OCI-LY7 (cell line): ENCODE data around the gene ARRB2. TPM values are rescaled to one million over a fixed set of nuclear protein-coding genes. Genes with fewer than 3 reads are reported as not detected.
"Not testable (repeated sequence)": the region's sequence is repeated elsewhere in the genome, so short reads cannot be mapped to it uniquely, and the experiment has no call there.

Experiments used
- BruUV-seq: library from RNA; stranded (reverse); fragments of 400-500 nt; replicated peaks from 2 replicates; lab custom pipeline; 2021; lab: Mats Ljungman, UMichigan
- CTCF ChIA-PET: fragments of 300-600 bp; sonication (Branson Sonifier 250); formaldehyde crosslinking; loops from one replicate; lab custom pipeline; 2022; ENCODE audit warnings: antibody characterized with exemption; ENCODE audit not compliant: unreplicated experiment; lab: Charles Lee
- POLR2A ChIA-PET: fragments of 300-600 bp; sonication (Branson Sonifier 250); formaldehyde crosslinking; loops from one replicate; lab custom pipeline; 2022; ENCODE audit warnings: antibody characterized with exemption; lab: Charles Lee
- DNase-seq: peaks from one replicate; pipeline ENCODE4 v3.0.0-alpha.2; 2015; ENCODE audit warnings: low spot score
- H2AFZ ChIP-seq: fragments of 200-600 bp; sonication (generic), shearing (Covaris generic); 2 replicates; pipeline ENCODE4 v1.6.1; 2014; ENCODE audit warnings: mild to moderate bottlenecking, antibody characterized with exemption, low read length, moderate library complexity
- H3K27ac ChIP-seq: fragments of 200-600 bp; sonication (generic); 2 replicates; pipeline ENCODE4 v1.5.1; 2014; ENCODE audit warnings: mixed run types, low read depth, mild to moderate bottlenecking, moderate library complexity, low read length, inconsistent platforms; ENCODE audit not compliant: poor library complexity, severe bottlenecking
- H3K36me3 ChIP-seq: fragments of 200-600 bp; sonication (generic); 2 replicates; pipeline ENCODE4 v1.6.1; 2014; ENCODE audit warnings: mild to moderate bottlenecking, antibody characterized with exemption, low read length, moderate library complexity, mixed read lengths; ENCODE audit not compliant: insufficient read depth
- H3K4me1 ChIP-seq: fragments of 200-600 bp; sonication (generic); 2 replicates; pipeline ENCODE4 v1.5.1; 2014; ENCODE audit warnings: mild to moderate bottlenecking, low read length; ENCODE audit not compliant: insufficient read depth, poor library complexity, severe bottlenecking
- H3K4me2 ChIP-seq: fragments of 200-600 bp; sonication (generic); 2 replicates; pipeline ENCODE4 v1.6.1; 2014; ENCODE audit warnings: mild to moderate bottlenecking, low read length
- H3K4me3 ChIP-seq: fragments of 200-600 bp; sonication (generic); 2 replicates; pipeline ENCODE4 v1.5.1; 2014; ENCODE audit warnings: mild to moderate bottlenecking, low read depth, low read length; ENCODE audit not compliant: poor library complexity, severe bottlenecking
- H3K79me2 ChIP-seq: fragments of 200-600 bp; sonication (generic); 2 replicates; pipeline ENCODE4 v1.6.1; 2016; ENCODE audit warnings: low read depth, mild to moderate bottlenecking, low read length, moderate library complexity, mixed read lengths; ENCODE audit not compliant: insufficient read depth
- H3K9me2 ChIP-seq: fragments of 200-600 bp; sonication (generic); 2 replicates; pipeline ENCODE4 v1.6.1; 2016; ENCODE audit warnings: mild to moderate bottlenecking, low read length, mixed read lengths; ENCODE audit not compliant: insufficient read depth
- H3K9me3 ChIP-seq: fragments of 200-600 bp; sonication (generic); 2 replicates; pipeline ENCODE4 v1.6.1; 2014; ENCODE audit warnings: mild to moderate bottlenecking, mixed run types, low read length, mixed read lengths
- H4K20me1 ChIP-seq: fragments of 200-600 bp; sonication (generic); 2 replicates; pipeline ENCODE4 v1.6.1; 2014; ENCODE audit warnings: mild to moderate bottlenecking, antibody characterized with exemption, low read length, moderate library complexity, mixed read lengths; ENCODE audit not compliant: insufficient read depth
- EZH2phosphoT487 ChIP-seq: fragments of 200-600 bp; sonication (generic); IDR thresholded peaks from 2 replicates; pipeline ENCODE4 v1.6.1; 2018; ENCODE audit warnings: low read depth, borderline replicate concordance, mild to moderate bottlenecking, mixed run types, antibody characterized with exemption, low read length, moderate library complexity, mixed read lengths
- intact Hi-C: fragments of 100-400 bp; cut with micrococcal nuclease; formaldehyde crosslinking; loops from one replicate; pipeline ENCODE4 v1.10.0; 2022; ENCODE audit not compliant: unreplicated experiment
- total RNA-seq, 2 experiments: library from RNA; depleted of rRNA in 1 of 2; stranded (reverse); fragments of >200 nt in 1 of 2; shearing (Covaris generic) in 1 of 2; gene quantifications; 2 replicates each; pipeline ENCODE4 v1.2.3, GENCODE V29; 2014 to 2022
- TF ChIP-seq, protein P1 (sequence below): fragments of 200-600 bp; sonication (generic); conservative IDR thresholded peaks from 2 replicates; pipeline ENCODE4 v1.5.1; 2014; ENCODE audit warnings: mild to moderate bottlenecking, antibody characterized with exemption, low read length, moderate library complexity, mixed read lengths

The ARRB2 gene
- total RNA-seq, 2 experiments from 2014 or later = 56.7 to 84.9 TPM

DNA sequence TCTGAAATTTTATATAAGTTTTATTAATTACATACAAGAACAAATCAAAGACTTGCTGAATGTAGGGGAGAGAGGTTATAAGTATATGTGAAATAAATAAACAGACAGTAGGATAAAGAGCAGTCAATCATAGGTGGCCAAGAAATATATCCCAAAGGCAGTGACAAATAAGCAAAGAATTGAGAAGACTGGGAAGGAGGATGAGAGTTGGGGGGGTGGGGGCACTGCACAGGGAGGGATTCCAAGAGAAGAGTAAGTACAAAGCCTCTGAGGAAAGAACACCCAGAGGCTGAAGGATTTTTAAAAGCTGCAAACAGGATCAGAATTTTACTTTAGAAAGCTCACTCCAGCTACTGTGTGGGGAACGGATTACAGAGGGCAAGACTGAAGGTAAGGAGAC is 9.3 kb upstream of the ARRB2 start:
- intact Hi-C loops = loop anchor here (10.0 kb wide), 1 partner anchor 136 kb away; the partner anchor contains the start of gene GGT6
- Histone ChIP-seq H3K4me2 (peak overlapping the region; percentile 88; the same call in 1 of the 2 replicates), H3K36me3 (peaks cover 45% of the 10 kb centered on the region), H4K20me1 (peaks cover 12% of the 10 kb centered on the region), H3K4me3 (no peak overlapping the region), H2AFZ (no peak overlapping the region), H3K9me2 (no peaks in the 10 kb centered on the region), H3K4me1 (peaks cover 30% of the 10 kb centered on the region), H3K9me3 (no peaks in the 10 kb centered on the region), H3K79me2 (peaks cover 86% of the 10 kb centered on the region), H3K27ac (no peak overlapping the region)
- no peak for TF ChIP-seq EZH2phosphoT487
- TF ChIP-seq, protein P1, sequence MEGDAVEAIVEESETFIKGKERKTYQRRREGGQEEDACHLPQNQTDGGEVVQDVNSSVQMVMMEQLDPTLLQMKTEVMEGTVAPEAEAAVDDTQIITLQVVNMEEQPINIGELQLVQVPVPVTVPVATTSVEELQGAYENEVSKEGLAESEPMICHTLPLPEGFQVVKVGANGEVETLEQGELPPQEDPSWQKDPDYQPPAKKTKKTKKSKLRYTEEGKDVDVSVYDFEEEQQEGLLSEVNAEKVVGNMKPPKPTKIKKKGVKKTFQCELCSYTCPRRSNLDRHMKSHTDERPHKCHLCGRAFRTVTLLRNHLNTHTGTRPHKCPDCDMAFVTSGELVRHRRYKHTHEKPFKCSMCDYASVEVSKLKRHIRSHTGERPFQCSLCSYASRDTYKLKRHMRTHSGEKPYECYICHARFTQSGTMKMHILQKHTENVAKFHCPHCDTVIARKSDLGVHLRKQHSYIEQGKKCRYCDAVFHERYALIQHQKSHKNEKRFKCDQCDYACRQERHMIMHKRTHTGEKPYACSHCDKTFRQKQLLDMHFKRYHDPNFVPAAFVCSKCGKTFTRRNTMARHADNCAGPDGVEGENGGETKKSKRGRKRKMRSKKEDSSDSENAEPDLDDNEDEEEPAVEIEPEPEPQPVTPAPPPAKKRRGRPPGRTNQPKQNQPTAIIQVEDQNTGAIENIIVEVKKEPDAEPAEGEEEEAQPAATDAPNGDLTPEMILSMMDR = no peak
- DNase-seq = no peak
- no TSS peak for BruUV-seq
- ChIA-PET POLR2A (interaction anchor here (0.6 to 1.0 kb wide), 2 partner anchors 9 to 784 kb away, joined by 4 to 6 read pairs; partner anchors contain the start of gene ARRB2), CTCF (interaction anchor here (0.6 kb wide), 1 partner anchor 132 kb away, joined by 3 read pairs; no protein-coding TSS in a partner anchor)

DNA sequence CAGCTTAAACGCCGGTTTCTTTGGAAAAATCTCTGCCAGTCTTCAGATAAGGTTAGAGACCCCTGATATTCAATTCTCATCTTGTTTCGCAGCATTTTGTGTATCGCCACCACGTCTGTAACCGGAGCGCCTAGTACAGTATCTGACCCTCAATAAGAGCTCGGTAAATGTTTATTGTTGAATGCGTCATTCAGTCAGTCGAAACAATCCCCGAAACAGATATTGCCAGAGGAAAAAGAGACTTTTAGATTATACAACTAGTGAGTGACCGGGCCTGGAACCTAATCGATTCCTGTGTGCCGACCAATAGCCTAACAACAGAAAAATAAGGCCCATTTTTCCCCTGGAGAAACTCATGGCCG is 7.1 kb upstream of the ARRB2 start:
- Histone ChIP-seq H3K36me3 (peaks cover 26% of the 10 kb centered on the region), H3K4me3 (peak overlapping the region; percentile 85), H3K9me3 (no peaks in the 10 kb centered on the region; the same call in 1 of the 2 replicates), H3K9me2 (no peaks in the 10 kb centered on the region), H3K79me2 (peaks cover 66% of the 10 kb centered on the region), H3K4me2 (peak overlapping the region; percentile 88), H2AFZ (peak overlapping the region; percentile 58; the same call in 1 of the 2 replicates), H3K27ac (peak overlapping the region; percentile 34), H3K4me1 (peaks cover 30% of the 10 kb centered on the region), H4K20me1 (peaks cover 12% of the 10 kb centered on the region; the same call in 1 of the 2 replicates)
- intact Hi-C loops = loop anchor here (10.0 kb wide), 1 partner anchor 139 kb away; the partner anchor contains the start of gene GGT6
- no peak for DNase-seq
- BruUV-seq = no TSS peak
- CTCF ChIA-PET = no interaction called here
- TF ChIP-seq EZH2phosphoT487 = no peak
- TF ChIP-seq, protein P1 = no peak
- POLR2A ChIA-PET = no interaction called here

DNA sequence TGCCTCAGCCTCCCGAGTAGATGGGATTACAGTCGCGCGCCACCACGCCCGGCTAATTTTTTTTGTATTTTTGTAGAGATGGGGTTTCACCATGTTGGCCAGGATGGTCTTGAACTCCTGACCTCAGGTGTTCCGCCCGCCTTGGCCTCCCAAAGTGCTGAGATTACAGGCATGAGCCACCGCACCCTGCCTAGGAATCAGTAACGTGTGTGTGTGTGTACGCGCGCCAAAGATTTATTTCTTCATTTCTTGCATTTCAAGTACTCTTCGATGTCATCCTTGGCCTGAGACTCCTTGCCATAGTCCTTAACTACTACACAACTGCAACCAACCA is 5.9 kb upstream of the ARRB2 start:
- H3K9me3 ChIP-seq, CTCF ChIA-PET: not testable (repeated sequence)
- H2AFZ ChIP-seq = peak overlapping the region; percentile 58; the same call in 1 of the 2 replicates

More for the DNA sequence above, 5.9 kb upstream of the ARRB2 start:
- DNase-seq, H3K9me2 ChIP-seq, POLR2A ChIA-PET: not testable (repeated sequence)
- H3K79me2 ChIP-seq = peaks cover 55% of the 10 kb centered on the region
- BruUV-seq = TSS peak; percentile 90
- peak overlapping the region; percentile 34 for H3K27ac ChIP-seq
- intact Hi-C loops = loop anchor here (10.0 kb wide), 1 partner anchor 140 kb away; the partner anchor contains the start of gene GGT6
- H4K20me1 ChIP-seq = peaks cover 12% of the 10 kb centered on the region; the same call in 1 of the 2 replicates
- H3K4me2 ChIP-seq = peak overlapping the region; percentile 88
- H3K4me3 ChIP-seq = peak overlapping the region; percentile 85
- peaks cover 17% of the 10 kb centered on the region for H3K36me3 ChIP-seq
- peaks cover 32% of the 10 kb centered on the region for H3K4me1 ChIP-seq
